ENCODE results near the gene HACD3. TPM values are rescaled to one million over a fixed set of nuclear protein-coding genes. Genes with fewer than 3 reads are reported as not detected.

The HACD3 gene
- polyA plus RNA-seq, 1 of the 3 experiments (the other 2 are of a cell fraction), result 45.7 TPM

GRCh38 chr15:65521350-65521749 lies 8.9 kb upstream of the HACD3 start:
- no peak overlapping the region for H3K4me2 ChIP-seq
- peaks cover 9% of the 10 kb centered on the region for H3F3A ChIP-seq (replicated peaks; ENCODE audit: insufficient read depth)
- H3K4me1 ChIP-seq (ENCODE audit: control insufficient read depth in 1 of 2, insufficient read depth in 2 of 2, low read depth in 1 of 2, low read length in 1 of 2), result peaks cover 2 to 12% of the 10 kb centered on the region in 2 experiments; a peak in 3 of 4 replicates
- no peak overlapping the region for H3K27ac ChIP-seq (ENCODE audit: low read depth in 2 of 2, low read length in 1 of 2)
- H3K9ac ChIP-seq, result no peak overlapping the region
- H3K9me3 ChIP-seq, result no peaks in the 10 kb centered on the region
- H3K27me3 ChIP-seq (ENCODE audit: insufficient read depth), result no peaks in the 10 kb centered on the region
- H3K79me2 ChIP-seq (ENCODE audit: insufficient read depth), result peaks cover 11% of the 10 kb centered on the region
- no peak overlapping the region for H3K4me3 ChIP-seq (ENCODE audit: low read depth in 2 of 2, low read length in 1 of 2)
- peaks cover 5% of the 10 kb centered on the region; the same call in 1 of the 2 replicates for H4K20me1 ChIP-seq (ENCODE audit: insufficient read depth)
- 94% methylated on average over 7 of the region's 7 CpGs for WGBS (ENCODE audit: low lambda C conversion rate)
- DNase-seq, result no peak
- CTCF ChIA-PET, result no interaction called here
- POLR2A ChIA-PET, result no interaction called here
- H3K9me2 ChIP-seq, result no peaks in the 10 kb centered on the region
- H2AFZ ChIP-seq (ENCODE audit: low read depth), result no peak overlapping the region
- H3K36me3 ChIP-seq (replicated peaks in 1 of 2; ENCODE audit: control insufficient read depth in 1 of 2, insufficient read depth in 2 of 2, low read length in 1 of 2), result no peaks in the 10 kb centered on the region
- TF ChIP-seq JUND (IDR thresholded peaks at IDR 0.05) (no peak), ZBTB33 (IDR thresholded peaks at IDR 0.05; ENCODE audit: borderline replicate concordance, low read depth) (no peak), REST (IDR thresholded peaks at IDR 0.05; ENCODE audit: low read depth, low read length) (no peak), GABPA (IDR thresholded peaks at IDR 0.05; ENCODE audit: low read depth) (no peak), TCF12 (IDR thresholded peaks at IDR 0.05) (no peak), YY1 (IDR thresholded peaks at IDR 0.05; ENCODE audit: low read depth) (no peak), EP300 (IDR thresholded peaks at IDR 0.05; ENCODE audit: borderline replicate concordance in 1 of 2, low read depth in 1 of 2, low read length in 1 of 2) (no peak), SMC3 (IDR thresholded peaks at IDR 0.05; ENCODE audit: low read depth, low read length) (no peak), RAD21 (IDR thresholded peaks at IDR 0.05; ENCODE audit: low read length) (no peak), PBX3 (IDR thresholded peaks at IDR 0.05) (no peak)
- TF ChIP-seq, protein P1, sequence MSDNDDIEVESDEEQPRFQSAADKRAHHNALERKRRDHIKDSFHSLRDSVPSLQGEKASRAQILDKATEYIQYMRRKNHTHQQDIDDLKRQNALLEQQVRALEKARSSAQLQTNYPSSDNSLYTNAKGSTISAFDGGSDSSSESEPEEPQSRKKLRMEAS (IDR thresholded peaks at IDR 0.05; ENCODE audit: low read depth), result no peak
- TF ChIP-seq, protein P2, sequence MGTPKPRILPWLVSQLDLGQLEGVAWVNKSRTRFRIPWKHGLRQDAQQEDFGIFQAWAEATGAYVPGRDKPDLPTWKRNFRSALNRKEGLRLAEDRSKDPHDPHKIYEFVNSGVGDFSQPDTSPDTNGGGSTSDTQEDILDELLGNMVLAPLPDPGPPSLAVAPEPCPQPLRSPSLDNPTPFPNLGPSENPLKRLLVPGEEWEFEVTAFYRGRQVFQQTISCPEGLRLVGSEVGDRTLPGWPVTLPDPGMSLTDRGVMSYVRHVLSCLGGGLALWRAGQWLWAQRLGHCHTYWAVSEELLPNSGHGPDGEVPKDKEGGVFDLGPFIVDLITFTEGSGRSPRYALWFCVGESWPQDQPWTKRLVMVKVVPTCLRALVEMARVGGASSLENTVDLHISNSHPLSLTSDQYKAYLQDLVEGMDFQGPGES (IDR thresholded peaks at IDR 0.05; ENCODE audit: low read depth, low read length), result no peak

All from SK-N-SH (cell line).